GM15510 (cell line): ENCODE measurements around the gene PIP4K2B.

ENCODE experiments used
- POLR2A ChIP-seq: IDR thresholded peaks from 3 replicates; pipeline ENCODE4 v1.6.1; 2011; ENCODE audit warnings: borderline replicate concordance; ENCODE audit not compliant: insufficient read length; ENCODE audit errors: extremely low read depth

The PIP4K2B gene

DNA sequence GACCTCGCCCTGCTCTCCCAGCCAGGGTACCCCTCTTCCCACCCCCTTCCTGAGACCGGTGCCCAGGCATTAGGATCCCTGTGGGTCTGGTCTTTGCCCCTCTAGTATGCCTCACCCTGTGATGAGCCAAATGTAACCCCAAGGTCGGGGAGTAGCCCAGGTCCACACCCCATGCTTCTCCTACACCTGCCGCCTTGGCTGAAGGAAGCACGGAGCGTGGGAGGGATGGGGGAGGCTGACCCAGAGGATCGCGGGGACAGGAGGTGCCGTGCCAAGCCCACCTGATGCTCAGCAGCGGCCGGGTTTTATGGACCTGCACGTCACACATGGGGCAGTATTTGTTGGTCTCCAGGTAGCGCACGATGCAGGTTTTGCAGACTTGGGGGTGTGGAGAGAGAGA, 60.1 kb downstream of the PIP4K2B start:
- TF ChIP-seq POLR2A, result no peak

DNA sequence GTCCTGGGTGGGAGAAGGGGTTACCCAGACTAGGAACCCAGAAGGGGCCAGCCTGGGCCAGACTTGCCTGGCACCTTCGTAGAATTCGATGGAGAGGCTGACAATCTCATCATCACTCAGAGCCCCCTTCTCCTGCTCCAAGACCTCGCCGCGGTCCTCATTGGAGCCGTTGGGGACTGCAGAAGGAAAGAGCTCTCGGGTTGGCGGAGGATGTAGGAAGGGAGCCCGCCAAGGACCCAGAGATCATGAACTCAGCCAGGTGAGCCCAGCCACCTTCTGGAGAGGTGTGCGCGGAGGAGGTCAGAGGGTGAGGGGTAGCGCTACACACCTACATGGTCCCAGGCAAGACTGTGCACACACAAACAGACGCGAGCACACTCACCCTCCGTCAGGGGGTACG, 60.7 kb downstream of the PIP4K2B start:
- TF ChIP-seq POLR2A, result no peak

DNA sequence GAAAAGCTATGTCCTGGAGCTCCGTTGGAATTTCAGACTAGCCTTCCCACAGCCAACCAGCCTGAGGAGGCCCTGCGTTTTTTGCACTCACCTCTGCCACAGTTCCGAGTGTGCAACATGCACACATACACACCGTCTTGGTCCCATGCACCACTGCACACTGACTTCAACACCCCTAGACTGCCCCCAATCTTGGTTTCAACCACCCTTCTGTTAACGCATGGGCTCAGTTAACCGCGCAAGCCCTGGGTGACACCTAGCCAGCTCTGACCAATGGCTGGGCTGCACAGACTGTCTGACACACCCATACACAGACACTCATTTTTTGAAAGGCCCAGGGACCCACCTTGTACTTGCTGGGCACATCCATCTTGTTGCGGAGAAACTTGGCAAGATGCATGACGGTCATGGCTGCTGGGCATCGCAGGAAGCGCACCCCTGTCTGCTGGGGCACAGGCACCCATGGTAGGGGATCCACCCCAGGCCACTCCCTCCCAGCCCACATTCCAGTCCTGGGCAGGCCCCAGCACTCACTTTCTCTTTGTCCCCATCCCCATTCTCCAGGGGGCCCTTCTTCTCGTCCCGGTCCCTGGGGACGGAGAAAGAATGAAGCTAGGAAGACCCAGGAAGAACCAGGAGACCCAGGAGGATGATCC, 61.2 kb downstream of the PIP4K2B start:
- no peak for TF ChIP-seq POLR2A

DNA sequence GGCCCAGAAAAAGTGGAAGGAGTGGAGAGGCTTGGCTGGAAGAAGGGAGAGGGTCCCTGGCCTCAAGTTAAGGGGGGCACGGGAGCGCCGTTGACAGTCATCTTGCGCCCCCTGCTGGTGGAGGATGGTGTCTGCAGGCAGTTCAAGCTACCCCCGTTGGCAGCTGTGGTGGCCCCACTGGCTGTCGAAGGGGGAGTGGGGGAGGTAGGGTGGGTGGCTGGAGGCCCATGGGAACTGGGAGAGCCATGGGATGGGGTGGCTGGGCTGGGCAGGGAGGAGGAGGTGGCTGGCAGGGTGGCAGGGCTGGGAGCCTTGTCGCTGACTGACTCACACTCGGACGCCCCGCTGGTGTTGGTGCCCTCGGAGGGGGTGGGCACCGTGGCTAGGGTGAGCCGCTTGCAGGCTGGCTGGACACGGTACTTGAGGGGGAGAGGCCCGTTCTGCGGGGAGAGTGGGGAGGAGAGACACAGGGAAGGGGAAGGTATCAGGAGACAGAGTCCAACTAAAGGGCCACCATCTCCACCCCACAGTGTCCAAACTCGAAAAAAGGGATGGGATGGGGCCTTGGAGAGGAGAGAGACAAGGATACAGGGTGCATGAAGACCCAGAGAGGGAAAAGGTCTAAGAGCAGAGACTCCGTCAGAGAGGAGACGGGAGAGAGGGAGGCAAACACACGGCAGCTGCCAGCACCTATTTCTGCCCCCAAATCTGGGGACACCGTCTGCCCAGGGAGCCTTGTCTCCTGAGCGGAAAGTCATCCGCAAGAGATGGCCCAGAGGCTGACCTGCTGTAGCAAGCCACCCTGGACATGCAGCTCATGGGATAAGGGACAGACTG, 64.0 kb downstream of the PIP4K2B start:
- TF ChIP-seq POLR2A, result no peak

DNA sequence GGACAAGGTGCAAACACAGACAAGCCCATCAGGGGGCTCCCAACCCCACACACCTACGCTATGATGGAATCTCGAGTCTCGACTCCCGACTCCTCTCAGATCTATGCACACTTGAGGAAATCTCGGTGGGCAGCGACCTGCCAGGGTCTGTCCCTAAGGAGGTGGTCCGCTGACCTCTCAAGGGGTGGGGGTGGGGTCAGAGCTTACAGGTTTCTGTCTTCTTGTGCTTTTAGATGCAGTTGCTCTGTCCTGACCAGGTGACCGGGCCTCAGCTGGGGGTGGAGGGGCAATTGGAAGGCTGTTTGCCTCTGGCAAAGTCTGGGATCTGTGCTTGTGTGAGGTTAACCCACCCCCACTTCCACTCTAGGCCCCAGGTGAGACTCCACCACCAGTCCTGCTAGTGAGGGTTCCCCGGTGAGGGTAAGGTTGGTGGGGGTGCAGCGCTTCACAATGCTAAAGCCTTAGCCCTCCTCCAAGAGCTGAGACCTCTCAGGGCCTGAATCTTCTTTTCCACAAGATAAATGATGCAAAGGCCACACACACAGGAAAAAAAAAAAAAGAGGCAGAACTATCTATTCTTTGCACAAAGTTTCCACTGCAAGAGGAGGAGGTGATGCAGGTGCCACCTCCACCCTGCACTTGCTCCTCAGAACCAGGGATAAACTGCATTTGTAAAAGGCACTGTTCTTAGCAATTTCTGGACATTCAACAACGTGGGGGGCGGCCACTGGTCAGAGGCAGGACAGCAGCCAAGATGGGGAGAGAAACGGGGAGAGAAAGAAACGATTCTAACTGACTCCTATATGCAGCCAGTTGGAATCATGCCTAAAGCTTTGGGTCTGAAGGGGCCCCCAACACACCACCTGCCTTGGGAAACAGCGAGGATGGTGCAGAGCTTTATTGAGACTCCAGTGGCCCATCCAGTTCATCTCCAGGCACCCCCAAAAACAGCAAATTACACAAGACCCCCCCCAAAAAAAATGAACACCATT, 65.1 kb downstream of the PIP4K2B start:
- TF ChIP-seq POLR2A, result no peak

DNA sequence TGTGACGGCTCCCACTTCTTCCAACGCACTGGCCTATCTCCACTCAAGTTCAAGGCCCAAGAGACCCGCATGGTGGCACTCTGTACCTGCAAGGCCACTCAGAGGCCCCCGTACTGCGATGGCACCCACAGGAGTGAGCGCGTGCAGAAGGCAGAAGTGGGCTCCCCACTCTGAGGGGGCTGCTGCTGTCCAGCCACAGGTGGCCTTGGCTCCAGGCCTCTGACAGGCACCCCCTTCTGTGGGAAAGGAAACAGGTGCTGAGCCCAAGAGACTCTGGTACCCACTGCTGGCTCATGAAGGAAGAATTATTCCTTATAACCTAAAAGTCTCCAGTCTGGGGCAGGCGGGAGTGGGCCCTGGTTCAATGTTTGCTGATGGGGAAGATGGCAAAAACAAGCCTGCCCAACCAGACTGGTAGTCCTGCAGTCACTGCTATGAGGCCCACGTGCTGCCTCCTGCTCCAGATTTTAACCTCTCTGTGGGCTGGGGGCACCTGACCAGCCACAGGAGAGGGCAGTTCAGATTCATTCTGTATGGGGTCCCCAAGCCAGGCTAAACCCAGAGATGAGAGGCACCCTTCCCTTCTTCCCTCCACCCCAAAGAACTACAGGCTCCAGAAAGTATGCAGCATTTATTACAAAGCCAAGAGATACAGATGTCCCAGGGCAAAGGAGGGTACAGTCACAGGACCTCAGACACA, 65.9 kb downstream of the PIP4K2B start:
- TF ChIP-seq POLR2A, result no peak

DNA sequence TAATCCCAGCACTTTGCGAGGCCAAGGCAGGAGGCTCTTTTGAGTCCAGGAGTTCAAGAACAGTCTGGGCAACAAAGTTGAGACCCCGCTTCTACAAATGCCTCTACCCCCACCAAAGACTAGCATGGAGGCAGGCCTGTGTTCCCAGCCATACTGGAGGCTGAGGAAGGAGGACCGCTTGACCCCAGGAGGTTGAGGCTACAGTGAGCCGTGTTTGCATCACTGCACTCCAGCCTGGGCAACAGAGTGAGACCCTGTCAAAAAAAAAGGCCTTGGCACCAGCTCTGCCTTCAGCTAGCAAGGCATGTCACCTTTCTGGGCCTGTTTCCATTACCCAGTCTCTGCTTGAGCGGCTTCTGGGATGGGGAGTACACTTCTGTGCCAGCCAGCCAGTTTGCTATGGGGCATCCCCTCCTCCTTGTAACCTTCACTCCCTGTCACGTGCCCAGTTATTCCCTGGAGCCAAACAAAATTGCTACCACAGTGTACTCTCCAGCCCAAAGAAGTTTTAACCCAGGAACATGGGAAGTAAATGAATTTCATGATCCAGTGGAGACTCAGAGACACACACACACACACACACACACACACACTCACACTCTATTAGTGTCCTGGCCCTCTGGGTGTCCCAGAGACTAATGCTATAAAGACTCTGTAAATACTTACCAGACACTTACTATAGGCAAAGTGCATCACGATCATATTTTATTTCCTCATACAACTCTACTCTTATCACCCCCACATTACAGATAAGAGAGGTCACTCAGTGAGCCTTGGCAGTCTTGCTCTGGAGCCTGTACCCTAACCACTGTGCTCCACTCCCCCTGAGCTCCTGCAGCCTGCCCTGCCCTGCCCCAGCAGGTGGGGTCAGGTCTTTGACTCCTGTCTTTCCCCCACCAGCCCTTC, 66.7 kb downstream of the PIP4K2B start:
- TF ChIP-seq POLR2A, result no peak

DNA sequence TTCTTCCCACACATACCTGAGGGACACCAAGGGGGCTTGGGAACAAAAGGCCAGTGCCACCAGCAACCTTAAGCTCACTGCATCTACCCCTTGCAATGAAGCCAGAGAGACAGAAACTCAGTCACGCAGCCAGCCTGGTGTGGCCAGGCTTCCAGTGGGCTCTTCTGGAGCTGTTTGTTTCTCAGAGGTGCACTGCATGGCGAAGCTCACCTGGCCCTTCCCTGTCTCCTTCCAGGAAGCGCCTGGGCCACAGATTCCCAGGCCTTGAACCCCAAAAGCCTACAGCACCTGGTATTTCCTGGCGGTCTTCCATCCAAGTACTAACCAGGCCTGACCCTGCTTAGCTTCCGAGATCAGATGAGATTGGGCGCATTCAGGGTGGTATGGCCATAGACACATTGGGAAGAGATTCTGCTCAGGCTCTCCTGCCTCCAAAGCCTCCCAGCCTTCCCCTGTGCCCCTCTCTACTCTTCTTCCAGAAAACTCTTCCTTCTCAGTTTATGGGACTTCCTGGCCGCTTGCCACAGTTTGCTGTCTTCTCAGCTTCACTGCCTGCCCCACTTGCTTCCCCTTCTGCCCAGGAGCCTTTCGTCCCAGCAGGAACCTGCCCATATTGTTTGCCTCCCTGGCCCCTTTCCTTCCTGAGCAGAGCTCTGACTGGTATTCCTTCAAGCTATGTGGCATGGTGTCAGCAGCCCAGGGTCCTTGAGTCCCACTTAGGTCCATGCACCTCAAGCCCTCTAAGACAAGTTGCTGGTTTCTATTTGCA, 67.6 kb downstream of the PIP4K2B start:
- no peak for TF ChIP-seq POLR2A

DNA sequence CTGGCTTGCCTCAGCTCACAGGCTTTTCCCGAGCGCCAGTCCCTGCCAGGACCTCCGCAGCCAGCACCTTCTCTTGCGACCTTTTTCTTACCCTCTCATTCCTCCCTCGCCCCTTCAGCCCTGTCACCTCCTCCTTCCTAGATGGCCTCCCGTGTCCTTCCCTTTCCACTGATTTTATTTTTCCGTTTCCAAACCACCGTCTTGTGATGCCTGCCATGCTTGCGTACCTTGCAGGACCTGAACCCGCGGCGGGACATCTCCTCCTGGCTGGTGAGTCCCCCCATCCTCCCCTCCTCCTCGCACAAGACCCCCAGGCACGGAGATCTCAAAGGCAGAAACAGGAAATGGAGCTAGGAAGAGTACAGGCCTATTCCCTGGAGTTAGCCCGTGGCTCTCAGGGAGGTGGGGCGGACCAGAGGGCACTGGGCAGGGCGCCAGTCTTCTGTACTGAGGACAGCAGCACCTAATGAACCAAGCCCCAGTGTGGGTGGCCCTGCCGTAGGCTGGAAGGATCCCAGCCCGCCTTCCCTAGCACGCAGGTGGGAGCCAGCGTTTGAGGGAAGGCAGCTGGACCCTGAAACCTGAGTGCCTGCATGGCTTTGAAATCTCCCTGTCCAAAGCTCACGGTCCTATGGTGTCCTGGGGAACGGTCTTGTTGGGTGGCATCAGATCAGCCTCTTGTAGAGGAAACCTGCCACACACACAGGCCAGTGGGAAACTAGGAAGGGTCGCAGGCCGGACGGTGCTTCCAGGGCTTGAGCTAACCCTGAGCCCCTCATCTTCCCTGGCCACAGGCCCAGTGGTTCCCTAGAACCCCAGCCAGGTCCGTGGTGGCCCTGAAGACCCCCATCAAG, 68.6 kb downstream of the PIP4K2B start:
- no peak for TF ChIP-seq POLR2A

DNA sequence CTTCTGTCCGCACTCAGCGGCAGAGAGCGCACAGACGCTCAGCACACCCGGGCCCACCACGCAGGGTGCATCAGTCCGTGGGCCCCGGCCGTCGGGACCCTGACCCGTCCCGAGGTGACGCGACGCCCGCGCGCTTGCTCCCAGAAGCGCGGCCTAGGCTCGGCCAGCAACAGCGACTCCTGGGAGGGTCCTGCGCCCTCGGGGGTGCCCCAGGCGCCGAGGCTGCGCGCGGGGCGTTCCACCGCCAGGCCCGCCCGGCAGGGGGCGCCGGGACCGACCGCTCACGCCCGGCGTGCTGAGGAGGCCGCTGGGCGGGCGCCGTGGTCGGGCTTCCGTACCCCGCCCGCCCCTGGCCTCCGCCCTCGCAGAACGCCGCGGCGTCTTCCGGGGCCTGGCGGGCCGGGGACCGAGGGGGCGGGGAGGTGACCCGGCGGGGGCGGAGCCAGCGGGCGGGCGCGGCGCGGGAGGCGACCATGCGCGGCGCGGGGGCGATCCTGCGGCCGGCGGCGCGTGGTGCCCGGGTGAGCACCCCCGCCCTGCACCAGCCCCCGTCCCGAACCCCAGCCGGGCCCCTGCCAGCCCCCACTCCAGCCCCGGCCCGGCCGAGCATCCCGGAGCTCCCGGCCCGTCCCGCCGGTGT, 69.3 kb downstream of the PIP4K2B start, which contains the start of gene CISD3:
Gene CISD3, plus strand, starts transcription at position 456 of the 640 bp plus-strand sequence. Its CDS starts 18 bp downstream, at position 474.
- TF ChIP-seq POLR2A, result no peak

DNA sequence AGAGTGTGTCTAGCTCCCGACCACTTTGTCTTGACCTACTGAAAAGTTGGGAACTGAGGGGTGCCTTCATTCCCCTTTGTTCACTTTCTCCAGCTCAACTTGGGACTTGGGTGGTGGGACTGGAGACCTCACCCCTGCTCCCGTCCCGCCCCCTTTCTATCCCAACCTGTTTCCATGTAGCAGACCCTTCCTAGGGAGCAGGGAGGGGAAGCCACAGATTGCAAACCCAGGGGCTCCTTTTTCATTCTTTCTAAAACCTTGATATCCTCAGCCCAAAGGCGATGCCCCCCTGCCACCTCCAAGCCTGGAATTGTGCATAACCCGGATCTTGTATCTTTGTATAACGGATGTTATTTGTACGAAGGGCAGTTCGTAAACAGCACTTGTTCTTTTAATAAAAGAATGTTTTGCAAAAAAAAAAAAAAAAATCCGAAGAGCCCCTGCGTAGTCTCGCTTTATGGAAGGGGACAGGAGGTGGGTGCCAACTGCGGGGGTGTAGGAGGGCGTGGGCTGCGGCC, 69.9 kb downstream of the PIP4K2B start:
- TF ChIP-seq POLR2A, result no peak
